Measurements from ENCODE around the gene OR4D1.

Gene OR4D1

GRCh38 chr17:58193641-58194255, 45.6 kb downstream of the OR4D1 start:
- DNase-seq (ENCODE audit: low spot score), result no peak

DNA sequence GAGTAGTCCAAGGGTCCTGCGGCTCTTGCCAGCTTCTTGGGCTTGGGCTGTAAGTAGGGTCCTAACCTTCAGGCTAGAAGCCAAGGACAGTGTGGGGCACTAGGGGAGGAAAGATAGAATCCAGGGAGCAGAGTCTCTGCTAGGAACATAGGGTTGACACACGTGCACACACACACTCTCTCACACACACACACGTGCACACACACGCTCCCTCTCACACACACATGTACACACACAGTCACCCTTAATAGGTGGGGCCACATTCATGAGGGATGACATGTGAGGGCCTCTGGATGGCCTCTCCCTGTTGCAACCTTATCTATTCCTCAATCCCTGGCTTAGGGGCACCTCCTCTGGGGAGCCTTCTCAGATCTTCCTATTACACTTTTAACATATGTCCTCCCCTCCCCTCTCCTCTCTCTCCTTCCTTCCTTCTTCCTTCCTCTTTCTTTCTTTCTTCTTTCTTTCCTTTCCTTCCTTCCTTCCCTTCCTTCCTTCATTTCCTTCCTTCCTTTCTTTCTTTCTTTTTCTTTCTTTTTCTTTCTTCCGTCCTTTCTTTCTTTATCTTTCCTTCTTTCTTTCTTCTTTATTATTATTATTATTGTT, 47.4 kb downstream of the OR4D1 start:
- DNase-seq (ENCODE audit: low spot score), result no peak

DNA sequence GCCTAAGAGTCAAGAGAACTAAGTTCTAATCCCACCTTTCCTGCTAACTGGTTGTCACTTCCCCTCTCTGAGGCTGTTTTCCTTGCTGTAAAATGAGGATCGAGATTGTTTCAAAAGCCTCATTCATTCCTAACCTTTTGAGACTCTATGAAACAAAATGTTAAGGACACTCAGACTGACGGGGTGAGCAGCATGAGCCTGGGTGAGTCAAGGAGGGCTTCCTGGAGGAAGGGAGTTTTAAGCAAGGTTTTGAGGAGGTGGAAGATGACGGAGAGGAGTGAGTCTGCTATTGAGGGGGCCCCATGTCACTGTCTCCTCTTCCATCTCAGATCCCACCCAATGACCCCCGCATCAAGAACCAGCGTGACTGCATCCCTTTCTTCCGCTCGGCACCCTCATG, 48.4 kb downstream of the OR4D1 start:
- DNase-seq (ENCODE audit: low spot score), result no peak

- DNase-seq (ENCODE audit: low spot score), result peak; percentile 68
Measured at GRCh38 chr17:58200024-58200633, 51.9 kb downstream of the OR4D1 start.

DNA sequence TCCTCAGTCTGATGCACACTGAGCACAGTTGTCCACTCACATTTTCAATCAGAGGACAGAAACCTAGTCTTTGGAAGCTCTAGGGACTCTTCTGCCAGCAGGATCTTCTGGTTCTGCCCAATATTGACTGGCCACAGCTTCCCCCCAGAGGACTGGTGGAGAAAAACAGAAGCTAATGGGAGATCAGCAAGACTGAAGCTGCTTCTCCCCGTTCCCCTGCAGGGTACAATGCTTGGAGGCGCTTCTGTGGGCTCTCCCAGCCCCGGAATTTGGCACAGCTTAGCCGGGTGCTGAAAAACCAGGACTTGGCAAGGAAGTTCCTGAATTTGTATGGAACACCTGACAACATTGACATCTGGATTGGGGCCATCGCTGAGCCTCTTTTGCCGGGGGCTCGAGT, 54.7 kb downstream of the OR4D1 start:
- DNase-seq (ENCODE audit: low spot score), result no peak

DNA sequence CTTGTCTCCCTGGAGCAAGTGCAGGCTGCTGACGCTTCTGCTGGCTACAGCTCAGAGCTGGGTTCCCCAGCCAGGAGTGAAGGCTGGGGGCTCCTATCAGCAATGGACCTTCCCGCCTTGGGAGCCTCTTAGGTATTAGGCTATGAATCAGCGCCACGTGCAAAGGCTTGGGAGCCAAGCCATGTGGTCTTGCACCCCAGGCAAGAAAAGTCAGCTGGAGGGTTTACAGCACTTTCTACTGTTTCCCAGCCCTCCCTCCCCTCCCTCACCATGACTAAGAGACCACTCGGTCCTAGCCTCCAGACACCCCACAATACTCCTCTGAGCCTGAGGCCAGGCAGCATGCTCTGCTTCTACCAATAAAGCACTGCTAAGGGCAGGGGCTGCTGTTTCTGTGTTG, 56.6 kb downstream of the OR4D1 start:
- no peak for DNase-seq (ENCODE audit: low spot score)

DNA sequence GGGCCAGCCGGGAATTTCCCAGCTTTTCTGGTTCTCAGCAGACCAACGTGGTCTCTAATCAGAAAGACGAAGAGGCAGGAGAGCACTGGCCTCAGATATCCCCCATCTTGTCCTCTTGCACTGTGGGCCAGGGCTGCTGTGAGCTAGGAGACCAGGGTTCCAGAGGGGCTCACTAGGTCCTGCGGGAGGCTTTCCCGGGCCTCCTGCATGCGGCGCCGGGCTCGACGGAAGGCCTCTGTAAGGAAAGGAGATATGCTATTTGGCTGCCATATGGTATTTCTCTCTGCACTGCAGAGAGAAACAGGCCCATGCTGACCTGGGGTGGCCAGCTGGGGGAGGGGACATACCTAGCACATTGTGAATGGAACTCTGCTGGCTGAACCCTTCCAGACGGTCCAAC, 57.8 kb downstream of the OR4D1 start:
- no peak for DNase-seq (ENCODE audit: low spot score)

- no peak for DNase-seq (ENCODE audit: low spot score)
Measured at GRCh38 chr17:58207451-58207850, 59.3 kb downstream of the OR4D1 start.

- no peak for DNase-seq (ENCODE audit: low spot score)
Measured at GRCh38 chr17:58208344-58208743, 60.2 kb downstream of the OR4D1 start.

All from kidney tubule cell (primary cell).